AG04450 (cell line): ENCODE measurements around the gene ABCC11. TPM values are rescaled to one million over a fixed set of nuclear protein-coding genes. Genes with fewer than 3 reads are reported as not detected.

Experiments used
- CTCF ChIA-PET: fragments of 300-600, 350-600 bp; formaldehyde crosslinking; extraction: SDS; loops from one replicate; lab custom pipeline; 2022; ENCODE audit warnings: antibody characterized with exemption, inconsistent platforms; lab: Charles Lee
- POLR2A ChIA-PET: fragments of 350-600 bp; formaldehyde crosslinking; extraction: SDS; loops from one replicate; lab custom pipeline; 2021; ENCODE audit warnings: antibody characterized with exemption, inconsistent platforms; lab: Yijun Ruan, JAX
- DNase-seq: peaks from one replicate; pipeline ENCODE4 v3.0.0-alpha.2; 2011; ENCODE audit warnings: low read depth, low spot score
- H3K27ac ChIP-seq: one replicate; pipeline ENCODE4 v1.5.1; 2012; ENCODE audit warnings: low read depth, low read length, control low read depth
- H3K27me3 ChIP-seq: one replicate; pipeline ENCODE4 v1.6.0; 2012; ENCODE audit warnings: low read length; ENCODE audit not compliant: control insufficient read depth, insufficient read depth
- H3K4me3 ChIP-seq: 2 replicates; pipeline ENCODE4 v1.5.1; 2011; ENCODE audit warnings: mild to moderate bottlenecking, low read depth, low read length, control low read depth
- H3K9me3 ChIP-seq: 2 replicates; pipeline ENCODE4 v1.5.1; 2012; ENCODE audit warnings: low read length; ENCODE audit not compliant: control insufficient read depth, insufficient read depth
- CTCF ChIP-seq: IDR thresholded peaks from 2 replicates; pipeline ENCODE4 v1.5.1; 2011; ENCODE audit warnings: low read depth, low read length, control low read depth, inconsistent platforms
- polyA plus RNA-seq: library from polyadenylated mRNA; depleted of rRNA; stranded (reverse); fragments of >200 nt; gene quantifications from 2 replicates; pipeline ENCODE4 v1.2.3, GENCODE V29; 2011

Gene ABCC11
- polyA plus RNA-seq, 1 experiment, result 0.06 TPM

DNA sequence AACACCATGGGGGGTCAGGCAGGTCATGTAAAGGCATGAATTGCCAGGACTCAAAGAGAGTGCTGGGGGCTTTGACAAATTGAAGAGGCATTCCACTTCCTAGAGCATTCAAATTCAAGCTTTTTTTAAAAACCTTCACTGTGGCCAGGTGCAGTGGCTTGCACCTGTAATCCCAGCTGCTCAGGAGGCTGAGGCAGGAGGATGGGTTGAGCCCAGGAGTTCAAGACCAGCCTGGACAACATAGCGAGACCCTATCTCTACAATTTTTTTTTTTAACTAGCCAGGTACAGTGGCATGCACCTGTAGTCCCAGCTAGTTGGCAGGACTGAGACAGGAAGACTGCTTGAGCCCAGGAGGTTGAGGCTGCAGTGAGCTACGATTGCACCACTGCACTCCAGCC lies 108.8 kb downstream of the ABCC11 start:
- Histone ChIP-seq H3K27ac (no peak overlapping the region), H3K4me3 (no peak overlapping the region), H3K27me3 (no peaks in the 10 kb centered on the region), H3K9me3 (no peaks in the 10 kb centered on the region; the same call in 1 of the 2 replicates)
- no peak for TF ChIP-seq CTCF
- CTCF ChIA-PET, result interaction anchor here (0.7 to 1.1 kb wide), 2 partner anchors 997 to 1500 kb away, joined by 3 to 9 read pairs; no protein-coding TSS in a partner anchor
- DNase-seq, result no peak
- POLR2A ChIA-PET, result no interaction called here

GRCh38 chr16:48137822-48138221 lies 109.5 kb downstream of the ABCC11 start:
- CTCF ChIA-PET, result interaction anchor here (1.1 to 1.5 kb wide), 3 partner anchors 27 to 996 kb away, joined by 3 to 6 read pairs (median 3); no protein-coding TSS in a partner anchor
- POLR2A ChIA-PET, result no interaction called here
- H3K27ac ChIP-seq, result no peak overlapping the region
- DNase-seq, result no peak
- no peak overlapping the region for H3K4me3 ChIP-seq
- no peaks in the 10 kb centered on the region; the same call in 1 of the 2 replicates for H3K9me3 ChIP-seq
- no peak for TF ChIP-seq CTCF
- no peaks in the 10 kb centered on the region for H3K27me3 ChIP-seq

DNA sequence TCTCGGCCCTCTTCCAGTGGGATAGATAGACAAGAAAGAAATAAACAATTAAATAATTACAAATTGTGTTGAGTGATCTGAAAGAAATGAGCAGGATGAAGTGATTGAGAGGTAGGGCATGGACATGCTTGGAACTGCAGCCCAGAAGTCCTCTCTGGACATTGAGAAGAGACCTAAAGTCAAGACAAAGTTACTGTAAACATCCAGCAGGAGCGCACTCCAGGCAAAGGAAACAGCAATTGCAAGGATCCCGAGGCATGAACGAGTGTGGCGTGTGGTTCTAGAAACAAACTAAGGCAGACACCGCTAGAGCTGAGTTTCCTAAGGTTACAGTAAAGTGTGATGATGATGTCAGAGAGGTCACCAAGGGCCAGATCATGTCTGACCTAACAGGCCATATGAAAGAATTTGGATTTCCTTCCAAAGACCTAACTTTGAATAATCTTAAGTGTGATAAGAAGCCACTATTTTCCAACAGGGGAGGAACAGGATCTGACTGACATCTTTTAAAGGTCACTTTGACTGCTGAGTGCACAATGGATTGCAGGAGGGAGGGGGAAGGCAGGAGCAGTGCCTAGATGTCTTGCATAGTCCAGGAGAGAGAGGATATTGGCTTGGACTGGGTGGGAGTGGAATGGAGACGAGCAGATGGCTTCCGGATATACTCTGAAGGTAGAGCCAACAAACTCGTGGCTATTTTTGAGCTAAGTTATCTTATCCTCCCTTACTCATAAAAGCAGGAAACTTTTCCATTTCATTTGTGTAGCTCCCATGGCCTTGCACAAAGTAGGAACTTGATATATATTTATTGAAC lies 110.6 kb downstream of the ABCC11 start:
- no peak for TF ChIP-seq CTCF
- Histone ChIP-seq H3K4me3 (no peak overlapping the region), H3K27ac (no peak overlapping the region), H3K9me3 (no peaks in the 10 kb centered on the region; the same call in 1 of the 2 replicates), H3K27me3 (no peaks in the 10 kb centered on the region)
- DNase-seq, result no peak
- ChIA-PET POLR2A (interaction anchor here (1.1 kb wide), 1 partner anchor 10 kb away, joined by 3 read pairs; no protein-coding TSS in a partner anchor), CTCF (interaction anchor here (1.3 to 1.5 kb wide), 2 partner anchors 28 to 81 kb away, joined by 3 to 6 read pairs; no protein-coding TSS in a partner anchor)

DNA sequence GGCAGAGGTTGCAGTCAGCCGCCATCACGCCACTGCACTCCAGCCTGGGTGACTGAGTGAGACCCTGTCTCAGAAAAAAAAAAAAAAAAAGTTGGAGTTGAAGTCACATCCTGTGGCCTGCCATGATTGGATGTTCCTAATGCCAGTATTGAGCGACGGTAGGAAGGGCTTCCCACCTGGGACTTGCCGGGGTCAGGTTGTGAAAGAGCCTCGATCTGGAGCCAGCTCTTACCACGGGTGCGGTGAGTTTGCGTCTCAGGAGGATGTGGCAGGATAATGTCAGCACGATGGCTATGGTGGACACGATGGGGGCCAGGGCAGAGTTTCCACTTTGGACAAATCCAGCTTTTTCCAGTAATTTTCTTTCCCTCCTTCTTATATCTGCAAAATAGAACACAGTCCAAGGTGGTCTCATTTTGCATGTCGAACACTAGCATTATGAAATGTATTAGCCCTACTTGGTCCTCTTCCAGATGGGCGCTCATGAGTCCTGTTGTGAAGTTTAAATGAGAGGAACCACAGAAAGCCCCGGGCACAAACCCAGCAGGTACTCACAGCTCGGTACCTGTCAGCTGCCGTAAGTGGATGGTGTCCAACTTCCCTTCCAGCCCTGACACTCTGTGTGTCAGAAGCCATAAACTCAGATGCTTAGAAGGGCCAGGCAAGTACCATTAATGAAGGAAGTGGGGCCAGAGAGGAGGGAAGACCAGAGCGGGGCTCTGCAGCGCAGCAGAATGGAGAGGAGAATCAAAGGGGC lies 113.7 kb downstream of the ABCC11 start:
- CTCF ChIA-PET, result no interaction called here
- H3K4me3 ChIP-seq, result no peak overlapping the region
- no peak for TF ChIP-seq CTCF

GRCh38 chr16:48132696-48133095 lies 114.6 kb downstream of the ABCC11 start:
- Histone ChIP-seq H3K9me3 (no peaks in the 10 kb centered on the region; the same call in 1 of the 2 replicates), H3K27ac (no peak overlapping the region), H3K27me3 (no peaks in the 10 kb centered on the region), H3K4me3 (no peak overlapping the region)
- ChIA-PET POLR2A (no interaction called here), CTCF (no interaction called here)
- TF ChIP-seq CTCF, result no peak
- DNase-seq, result no peak

More for the DNA sequence above, 113.7 kb downstream of the ABCC11 start:
- POLR2A ChIA-PET, result no interaction called here
- no peak for DNase-seq
- no peaks in the 10 kb centered on the region; the same call in 1 of the 2 replicates for H3K9me3 ChIP-seq
- H3K27me3 ChIP-seq, result no peaks in the 10 kb centered on the region
- no peak overlapping the region for H3K27ac ChIP-seq
